Measurements from ENCODE around the gene JARID2. TPM values are rescaled to one million over a fixed set of nuclear protein-coding genes. Genes with fewer than 3 reads are reported as not detected.

Gene JARID2
- polyA plus RNA-seq, 1 donor (not counting 4 experiments of a cell fraction or from before 2014, with no cell fraction given), result 11.0 TPM

DNA sequence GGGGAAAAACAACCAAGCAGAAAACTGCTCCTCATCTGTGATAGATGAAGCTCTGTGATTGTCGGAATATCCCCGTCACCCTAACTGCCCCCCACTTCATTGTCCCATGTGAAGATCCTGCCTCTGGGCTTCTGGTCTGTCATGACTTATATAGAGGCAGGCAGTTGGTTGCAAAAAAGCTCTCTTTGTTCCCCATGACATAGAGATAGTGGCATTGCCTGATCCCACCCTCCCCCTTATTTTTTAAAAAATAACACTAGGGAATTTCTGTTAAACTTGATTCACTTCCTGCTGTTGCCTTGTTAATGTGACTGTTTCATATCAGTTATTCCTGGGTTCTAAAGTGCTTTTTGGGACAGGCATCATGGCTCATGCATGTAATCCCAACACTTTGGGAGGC, 203.1 kb downstream of the JARID2 start:
- Histone ChIP-seq H3K9ac (ENCODE audit: control insufficient read depth, extremely low read depth, insufficient read depth, low read length) (peak overlapping the region; percentile 18), H3K27me3 (ENCODE audit: control insufficient read depth, extremely low read depth, insufficient read depth, low read length) (no peaks in the 10 kb centered on the region), H3K9me3 (ENCODE audit: control insufficient read depth, low read depth, low read length) (no peaks in the 10 kb centered on the region), H3K27ac (ENCODE audit: control insufficient read depth, insufficient read depth, low read length) (peak overlapping the region; percentile 28), H4K20me1 (ENCODE audit: control insufficient read depth, extremely low read depth, insufficient read depth, low read length) (peaks cover 4% of the 10 kb centered on the region), H3K4me2 (ENCODE audit: control insufficient read depth, extremely low read depth, insufficient read depth, low read depth, low read length) (no peak overlapping the region), H3K9me1 (ENCODE audit: control insufficient read depth, extremely low read depth, insufficient read depth, low read length) (peaks cover 7% of the 10 kb centered on the region), H3K79me2 (ENCODE audit: control insufficient read depth, insufficient read depth, low read length) (peaks cover 66% of the 10 kb centered on the region), H3K4me1 (ENCODE audit: control insufficient read depth, extremely low read depth, insufficient read depth, low read length) (peaks cover 8% of the 10 kb centered on the region), H2AFZ (ENCODE audit: control insufficient read depth, low read length) (no peak overlapping the region), H3K36me3 (ENCODE audit: control insufficient read depth in 2 of 2, extremely low read depth in 1 of 2, insufficient read depth in 2 of 2, low read length in 2 of 2) (peaks cover 0 to 7% of the 10 kb centered on the region in 2 experiments), H3K4me3 (ENCODE audit: control insufficient read depth in 2 of 3, extremely low read depth in 1 of 3, insufficient read depth in 2 of 3, low read depth in 1 of 3, low read length in 3 of 3) (no peak overlapping the region)
- TF ChIP-seq, protein P1, sequence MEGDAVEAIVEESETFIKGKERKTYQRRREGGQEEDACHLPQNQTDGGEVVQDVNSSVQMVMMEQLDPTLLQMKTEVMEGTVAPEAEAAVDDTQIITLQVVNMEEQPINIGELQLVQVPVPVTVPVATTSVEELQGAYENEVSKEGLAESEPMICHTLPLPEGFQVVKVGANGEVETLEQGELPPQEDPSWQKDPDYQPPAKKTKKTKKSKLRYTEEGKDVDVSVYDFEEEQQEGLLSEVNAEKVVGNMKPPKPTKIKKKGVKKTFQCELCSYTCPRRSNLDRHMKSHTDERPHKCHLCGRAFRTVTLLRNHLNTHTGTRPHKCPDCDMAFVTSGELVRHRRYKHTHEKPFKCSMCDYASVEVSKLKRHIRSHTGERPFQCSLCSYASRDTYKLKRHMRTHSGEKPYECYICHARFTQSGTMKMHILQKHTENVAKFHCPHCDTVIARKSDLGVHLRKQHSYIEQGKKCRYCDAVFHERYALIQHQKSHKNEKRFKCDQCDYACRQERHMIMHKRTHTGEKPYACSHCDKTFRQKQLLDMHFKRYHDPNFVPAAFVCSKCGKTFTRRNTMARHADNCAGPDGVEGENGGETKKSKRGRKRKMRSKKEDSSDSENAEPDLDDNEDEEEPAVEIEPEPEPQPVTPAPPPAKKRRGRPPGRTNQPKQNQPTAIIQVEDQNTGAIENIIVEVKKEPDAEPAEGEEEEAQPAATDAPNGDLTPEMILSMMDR (optimal IDR thresholded peaks at IDR 0.05 in 1 of 3, IDR thresholded peaks at IDR 0.05 in 1 of 3, conservative IDR thresholded peaks at IDR 0.05 in 1 of 3; ENCODE audit: extremely low read depth in 1 of 3, insufficient read depth in 2 of 3, low read length in 3 of 3), result no peak
- TF ChIP-seq EZH2 (IDR thresholded peaks at IDR 0.05; ENCODE audit: low read length), result no peak
- FAIRE-seq (no peak), DNase-seq (ENCODE audit: low read depth, low spot score) (no peak)
- dilution Hi-C loops (cut with MboI; ENCODE audit: extremely low pct_ligation_motif_present, low sequenced_read_pairs), result no loop called here

DNA sequence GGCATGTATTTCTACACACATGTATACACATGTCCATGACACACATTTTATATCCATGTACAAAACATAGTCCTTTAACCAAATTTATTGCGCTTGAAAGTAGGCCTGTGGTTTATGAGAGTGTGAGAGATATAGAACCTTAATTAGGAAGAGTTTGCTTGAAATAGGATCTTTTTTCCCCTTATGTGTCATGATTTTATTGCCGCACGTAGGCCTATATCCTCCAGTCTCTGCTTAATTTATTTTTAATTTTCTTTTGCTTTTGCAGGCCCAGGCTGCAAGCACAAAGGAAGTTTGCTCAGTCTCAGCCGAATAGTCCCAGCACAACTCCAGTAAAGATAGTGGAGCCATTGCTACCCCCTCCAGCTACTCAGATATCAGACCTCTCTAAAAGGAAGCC, 205.9 kb downstream of the JARID2 start:
- no peak overlapping the region for H3K4me2 ChIP-seq (ENCODE audit: control insufficient read depth, extremely low read depth, insufficient read depth, low read depth, low read length)
- TF ChIP-seq, protein P1 (optimal IDR thresholded peaks at IDR 0.05 in 1 of 3, IDR thresholded peaks at IDR 0.05 in 1 of 3, conservative IDR thresholded peaks at IDR 0.05 in 1 of 3; ENCODE audit: extremely low read depth in 1 of 3, insufficient read depth in 2 of 3, low read length in 3 of 3), result no peak
- TF ChIP-seq EZH2 (IDR thresholded peaks at IDR 0.05; ENCODE audit: low read length), result no peak
- FAIRE-seq (no peak), DNase-seq (ENCODE audit: low read depth, low spot score) (no peak)
- H3K9me1 ChIP-seq (ENCODE audit: control insufficient read depth, extremely low read depth, insufficient read depth, low read length), result peaks cover 3% of the 10 kb centered on the region
- no peak overlapping the region for H3K27ac ChIP-seq (ENCODE audit: control insufficient read depth, insufficient read depth, low read length)
- dilution Hi-C loops (cut with MboI; ENCODE audit: extremely low pct_ligation_motif_present, low sequenced_read_pairs), result no loop called here
- H3K79me2 ChIP-seq (ENCODE audit: control insufficient read depth, insufficient read depth, low read length), result peaks cover 47% of the 10 kb centered on the region
- H3K9ac ChIP-seq (ENCODE audit: control insufficient read depth, extremely low read depth, insufficient read depth, low read length), result no peak overlapping the region
- no peak overlapping the region for H2AFZ ChIP-seq (ENCODE audit: control insufficient read depth, low read length)
- H3K36me3 ChIP-seq (ENCODE audit: control insufficient read depth in 2 of 2, extremely low read depth in 1 of 2, insufficient read depth in 2 of 2, low read length in 2 of 2), result peaks cover 0 to 7% of the 10 kb centered on the region in 2 experiments
- H3K9me3 ChIP-seq (ENCODE audit: control insufficient read depth, low read depth, low read length), result no peaks in the 10 kb centered on the region
- H3K27me3 ChIP-seq (ENCODE audit: control insufficient read depth, extremely low read depth, insufficient read depth, low read length), result no peaks in the 10 kb centered on the region
- peaks cover 25% of the 10 kb centered on the region for H3K4me1 ChIP-seq (ENCODE audit: control insufficient read depth, extremely low read depth, insufficient read depth, low read length)
- no peaks in the 10 kb centered on the region for H4K20me1 ChIP-seq (ENCODE audit: control insufficient read depth, extremely low read depth, insufficient read depth, low read length)
- H3K4me3 ChIP-seq (ENCODE audit: control insufficient read depth in 2 of 3, extremely low read depth in 1 of 3, insufficient read depth in 2 of 3, low read depth in 1 of 3, low read length in 3 of 3), result no peak overlapping the region

Data from keratinocyte (primary cell).